Thymus (tissue), 11 donors: ENCODE measurements around the gene CCDC112. TPM values are rescaled to one million over a fixed set of nuclear protein-coding genes. Genes with fewer than 3 reads are reported as not detected.
"Not testable (repeated sequence)": the region's sequence is repeated elsewhere in the genome, so short reads cannot be mapped to it uniquely, and the experiment has no call there.

Experiments
- DNase-seq, 9 donors: peaks; one replicate each; pipeline ENCODE4 v3.0.0-alpha.2; 2013; ENCODE audit warnings: low spot score in 9 of 9, low read depth in 6 of 9, missing footprints in 1 of 9
- H3K27ac ChIP-seq, 2 donors: one replicate each; pipeline ENCODE4 v1.5.1; 2013; ENCODE audit warnings: control low read depth in 1 of 2, low read depth in 1 of 2, low read length in 1 of 2, mild to moderate bottlenecking in 1 of 2, moderate library complexity in 1 of 2
- H3K27me3 ChIP-seq, 2 donors: one replicate each; pipeline ENCODE4 v1.5.1; 2013; ENCODE audit warnings: low read length in 1 of 2; ENCODE audit not compliant: control insufficient read depth in 2 of 2, insufficient read depth in 1 of 2
- H3K36me3 ChIP-seq, 2 donors: one replicate each; pipeline ENCODE4 v1.5.1; 2013; ENCODE audit warnings: low read length in 1 of 2, mild to moderate bottlenecking in 1 of 2, moderate library complexity in 1 of 2; ENCODE audit not compliant: control insufficient read depth in 2 of 2, insufficient read depth in 2 of 2
- H3K4me1 ChIP-seq, 2 donors: one replicate each; pipeline ENCODE4 v1.5.1; 2013; ENCODE audit warnings: low read length in 2 of 2; ENCODE audit not compliant: control insufficient read depth in 2 of 2, insufficient read depth in 2 of 2
- H3K4me3 ChIP-seq, 2 donors: one replicate each; pipeline ENCODE4 v1.5.1; 2013; ENCODE audit warnings: low read length in 2 of 2, control low read depth in 1 of 2, mild to moderate bottlenecking in 1 of 2
- H3K9me3 ChIP-seq, 2 donors: one replicate each; pipeline ENCODE4 v1.5.1; 2013; ENCODE audit warnings: low read length in 1 of 2, mild to moderate bottlenecking in 1 of 2; ENCODE audit not compliant: control insufficient read depth in 2 of 2, insufficient read depth in 1 of 2
- WGBS: extraction: QIAGEN DNeasy Blood & Tissue Kit; methylation state at CpG from one replicate; pipeline ENCODE4 v1.1.7; 2013; 5-methylcytosine and 5-hydroxymethylcytosine counted together
- polyA plus RNA-seq: library from polyadenylated mRNA; stranded (reverse); fragments of 200-250 nt; gene quantifications from one replicate; pipeline ENCODE4 v1.2.3, GENCODE V29; 2013
- total RNA-seq: library from RNA; stranded (reverse); fragments of 120-200 nt; gene quantifications from one replicate; pipeline ENCODE4 v1.2.4, GENCODE V29; 2013
- donor health status: healthy.

The CCDC112 gene
- total and polyA plus RNA-seq, 2 donors: 5.6 to 7.2 TPM

GRCh38 chr5:115336201-115336720, 39.8 kb upstream of the CCDC112 start:
- whole genome bisulfite sequencing: 89% methylated on average over 1 of the region's 1 CpG
- Histone ChIP-seq H3K9me3 (no peaks in the 10 kb centered on the region), H3K4me1 (no peaks in the 10 kb centered on the region), H3K4me3 (no peak overlapping the region), H3K27me3 (no peaks in the 10 kb centered on the region), H3K36me3 (no peaks in the 10 kb centered on the region), H3K27ac (no peak overlapping the region)
- DNase-seq: no peak

GRCh38 chr5:115335301-115335700, 38.8 kb upstream of the CCDC112 start:
- Histone ChIP-seq H3K4me3 (no peak overlapping the region), H3K9me3 (no peaks in the 10 kb centered on the region), H3K36me3 (no peaks in the 10 kb centered on the region), H3K27me3 (no peaks in the 10 kb centered on the region), H3K4me1 (no peaks in the 10 kb centered on the region), H3K27ac (no peak overlapping the region)
- DNase-seq: no peak
- WGBS: 97% methylated on average over 2 of the region's 2 CpGs

GRCh38 chr5:115333164-115333563, 36.7 kb upstream of the CCDC112 start:
- WGBS: 88% methylated on average over 1 of the region's 1 CpG
- no peak for DNase-seq
- H3K9me3 ChIP-seq: no peaks in the 10 kb centered on the region

GRCh38 chr5:115330830-115331229, 34.4 kb upstream of the CCDC112 start:
- Histone ChIP-seq H3K27me3 (no peaks in the 10 kb centered on the region), H3K4me3 (no peak overlapping the region), H3K9me3 (no peaks in the 10 kb centered on the region), H3K27ac (no peak overlapping the region), H3K36me3 (no peaks in the 10 kb centered on the region), H3K4me1 (no peaks in the 10 kb centered on the region)
- DNase-seq: no peak
- 52% methylated on average over 2 of the region's 2 CpGs for WGBS

More at GRCh38 chr5:115333164-115333563, 36.7 kb upstream of the CCDC112 start:
- H3K36me3 ChIP-seq: no peaks in the 10 kb centered on the region
- H3K4me1 ChIP-seq: no peaks in the 10 kb centered on the region
- H3K4me3 ChIP-seq: no peak overlapping the region
- no peak overlapping the region for H3K27ac ChIP-seq
- H3K27me3 ChIP-seq: no peaks in the 10 kb centered on the region

GRCh38 chr5:115329475-115329874, 33.0 kb upstream of the CCDC112 start:
- no peak overlapping the region for H3K27ac ChIP-seq
- WGBS: 85% methylated on average over 8 of the region's 8 CpGs
- no peaks in the 10 kb centered on the region for H3K36me3 ChIP-seq
- no peaks in the 10 kb centered on the region for H3K9me3 ChIP-seq
- DNase-seq: no peak
- no peaks in the 10 kb centered on the region for H3K27me3 ChIP-seq
- no peaks in the 10 kb centered on the region for H3K4me1 ChIP-seq
- no peak overlapping the region for H3K4me3 ChIP-seq

GRCh38 chr5:115328617-115329274, 32.3 kb upstream of the CCDC112 start:
- 54% methylated on average over 6 of the region's 6 CpGs for WGBS

GRCh38 chr5:115325296-115325959, 29.0 kb upstream of the CCDC112 start:
- no peaks in the 10 kb centered on the region for H3K27me3 ChIP-seq
- H3K9me3 ChIP-seq: no peaks in the 10 kb centered on the region
- 95% methylated on average over 3 of the region's 3 CpGs for WGBS
- no peak for DNase-seq
- H3K36me3 ChIP-seq: no peaks in the 10 kb centered on the region
- no peaks in the 10 kb centered on the region for H3K4me1 ChIP-seq
- no peak overlapping the region for H3K4me3 ChIP-seq
- H3K27ac ChIP-seq: no peak overlapping the region

More at GRCh38 chr5:115328617-115329274, 32.3 kb upstream of the CCDC112 start:
- H3K27me3 ChIP-seq, H3K36me3 ChIP-seq, H3K4me3 ChIP-seq, H3K9me3 ChIP-seq, DNase-seq, H3K27ac ChIP-seq, H3K4me1 ChIP-seq: not testable (repeated sequence)

- no peaks in the 10 kb centered on the region for H3K27me3 ChIP-seq
- no peak overlapping the region for H3K27ac ChIP-seq
- no peak for DNase-seq
- H3K4me3 ChIP-seq: no peak overlapping the region
- no peaks in the 10 kb centered on the region for H3K9me3 ChIP-seq
- H3K4me1 ChIP-seq: no peaks in the 10 kb centered on the region
- 97% methylated on average over 2 of the region's 2 CpGs for WGBS
- no peaks in the 10 kb centered on the region for H3K36me3 ChIP-seq
These were observed 27.6 kb upstream of the CCDC112 start for GRCh38 chr5:115324021-115324420.

- H3K9me3 ChIP-seq: no peaks in the 10 kb centered on the region
- no peaks in the 10 kb centered on the region for H3K36me3 ChIP-seq
- DNase-seq: no peak
- H3K4me1 ChIP-seq: no peaks in the 10 kb centered on the region
- H3K27ac ChIP-seq: no peak overlapping the region
- WGBS: 89% methylated on average over 2 of the region's 2 CpGs
- H3K4me3 ChIP-seq: no peak overlapping the region
- no peaks in the 10 kb centered on the region for H3K27me3 ChIP-seq
These were observed 26.3 kb upstream of the CCDC112 start for GRCh38 chr5:115322729-115323128.
